Testis (tissue), 3 donors: ENCODE results near the gene MAST3. TPM values are rescaled to one million over a fixed set of nuclear protein-coding genes. Genes with fewer than 3 reads are reported as not detected.

Experiments
- DNase-seq: peaks from one replicate; pipeline ENCODE4 v3.0.0-alpha.2; 2019
- H3K27ac ChIP-seq, 2 donors: fragments of 200-600 bp; sonication (generic); one replicate each; pipeline ENCODE4 v1.5.1; 2019
- H3K27me3 ChIP-seq: fragments of 200-600 bp; sonication (generic); one replicate; pipeline ENCODE4 v1.5.1; 2019
- H3K36me3 ChIP-seq: fragments of 200-600 bp; sonication (generic); one replicate; pipeline ENCODE4 v1.5.1; 2017; ENCODE audit warnings: low read depth; ENCODE audit errors: missing control alignments
- H3K4me1 ChIP-seq: fragments of 200-600 bp; sonication (generic); one replicate; pipeline ENCODE4 v1.5.1; 2019
- H3K4me3 ChIP-seq, 2 donors: fragments of 200-600 bp; sonication (generic); one replicate each; pipeline ENCODE4 v1.5.1; 2017 to 2019
- H3K9me3 ChIP-seq: fragments of 200-600 bp; sonication (generic); one replicate; pipeline ENCODE4 v1.5.1; 2017
- CTCF ChIP-seq, 3 experiments: fragments of 450-650 bp in 2 of 3; fragments of 200-600 bp in 1 of 3; sonication (generic) in 1 of 3; IDR thresholded peaks; one replicate each; pipeline ENCODE4 v1.5.1; 2016 to 2019; ENCODE audit warnings: antibody characterized with exemption in 3 of 3, mild to moderate bottlenecking in 2 of 3, moderate library complexity in 1 of 3
- POLR2A ChIP-seq: fragments of 450-650 bp; IDR thresholded peaks from one replicate; pipeline ENCODE4 v1.6.1; 2017; ENCODE audit warnings: antibody characterized with exemption, mild to moderate bottlenecking, moderate library complexity
- WGBS, 2 donors: methylation state at CpG; one replicate each; pipeline ENCODE4 v1.1.5; 2018; 5-methylcytosine and 5-hydroxymethylcytosine counted together
- intact Hi-C: fragments of 100-400 bp; cut with DNase I; formaldehyde crosslinking; loops from one replicate; pipeline ENCODE4 v1.15.1; 2023; ENCODE audit warnings: low total_unique reads
- polyA plus RNA-seq: library from polyadenylated mRNA; stranded (reverse); fragments of 350-450 nt; fragmentation: Illumina TruSeq; extraction: RNeasy Lipid Tissue Mini Kit (QIAGEN cat#74804); gene quantifications from one replicate; pipeline ENCODE4 v1.2.3, GENCODE V29; 2014; ENCODE audit warnings: low read depth, low replicate concordance; ENCODE audit not compliant: insufficient read depth
- total RNA-seq, 2 donors: library from RNA; depleted of rRNA; stranded (reverse); fragments of >200 nt; gene quantifications; one replicate each; pipeline ENCODE4 v1.2.3, GENCODE V29; 2016

Gene MAST3
- total and polyA plus RNA-seq, 3 donors from 2014 or later: 5.0 to 11.2 (median 9.7) TPM

DNA sequence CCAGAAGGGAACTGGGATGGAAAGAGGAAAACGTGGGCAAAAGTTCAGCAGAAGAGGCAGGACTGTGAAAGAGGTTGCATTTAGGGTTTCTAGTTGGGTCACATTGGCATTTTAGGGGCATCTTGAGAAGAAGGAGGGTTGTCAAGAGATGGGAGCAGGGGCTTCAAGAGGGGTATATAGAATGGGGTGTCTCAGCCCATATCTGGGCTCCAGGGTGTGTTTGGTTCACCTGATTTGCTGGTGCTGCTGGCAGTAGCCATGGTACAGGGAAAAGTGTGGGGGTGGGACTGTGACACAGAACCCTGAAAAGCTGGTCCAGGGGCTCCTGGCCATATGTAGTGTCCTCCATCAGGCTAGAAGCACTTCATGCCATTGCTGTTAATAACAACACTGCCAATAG lies 22.5 kb downstream of the MAST3 start:
- intact Hi-C loops: no loop called here
- Histone ChIP-seq H3K4me3 (no peak overlapping the region), H3K4me1 (peaks cover 21% of the 10 kb centered on the region), H3K36me3 (no peaks in the 10 kb centered on the region), H3K27me3 (no peaks in the 10 kb centered on the region), H3K27ac (no peak overlapping the region), H3K9me3 (no peaks in the 10 kb centered on the region)
- WGBS, 2 donors: 55 to 64% methylated on average over 1 of the region's 1 CpG
- DNase-seq: no peak
- no peak for TF ChIP-seq POLR2A
- TF ChIP-seq CTCF (IDR thresholded peaks at IDR 0.05): no peak

DNA sequence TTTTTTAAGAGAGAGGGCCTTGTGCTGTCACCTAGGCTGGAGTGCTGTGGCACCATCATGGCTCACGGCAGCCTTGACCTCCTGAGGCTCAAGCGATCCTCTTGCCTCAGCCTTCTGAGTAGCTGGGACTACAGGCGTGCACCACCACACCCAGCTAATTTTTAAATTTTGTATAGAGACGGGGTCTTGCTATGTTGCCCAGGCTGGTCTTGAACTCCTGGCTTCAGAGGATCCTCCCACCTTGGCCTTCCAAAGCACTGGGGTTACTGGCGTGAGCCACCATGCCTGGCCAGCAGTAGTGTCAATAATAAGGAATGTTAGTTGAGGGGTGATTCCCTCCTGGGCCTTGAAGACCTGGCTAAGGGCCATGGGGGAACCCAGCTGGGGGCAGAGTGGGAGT lies 23.6 kb downstream of the MAST3 start:
- 96 to 100% methylated on average over 5 of the region's 5 CpGs for WGBS, 2 donors
- DNase-seq: no peak
- Histone ChIP-seq H3K27me3 (no peaks in the 10 kb centered on the region), H3K4me3 (no peak overlapping the region), H3K36me3 (no peaks in the 10 kb centered on the region), H3K4me1 (peaks cover 21% of the 10 kb centered on the region), H3K9me3 (no peaks in the 10 kb centered on the region), H3K27ac (no peak overlapping the region)
- TF ChIP-seq POLR2A (no peak), CTCF (IDR thresholded peaks at IDR 0.05) (no peak)
- intact Hi-C loops: no loop called here

- DNase-seq: no peak
- H3K27me3 ChIP-seq: no peaks in the 10 kb centered on the region
- H3K27ac ChIP-seq: no peak overlapping the region
- WGBS, 2 donors: 89 to 91% methylated on average over 6 to 7 of the region's 7 CpGs
- no peak overlapping the region for H3K4me3 ChIP-seq
- intact Hi-C loops: no loop called here
- peaks cover 15% of the 10 kb centered on the region for H3K4me1 ChIP-seq
- TF ChIP-seq CTCF (IDR thresholded peaks at IDR 0.05) (no peak), POLR2A (no peak)
- no peaks in the 10 kb centered on the region for H3K36me3 ChIP-seq
- H3K9me3 ChIP-seq: no peaks in the 10 kb centered on the region
Observed at GRCh38 chr19:18122424-18122823, 24.8 kb downstream of the MAST3 start.

DNA sequence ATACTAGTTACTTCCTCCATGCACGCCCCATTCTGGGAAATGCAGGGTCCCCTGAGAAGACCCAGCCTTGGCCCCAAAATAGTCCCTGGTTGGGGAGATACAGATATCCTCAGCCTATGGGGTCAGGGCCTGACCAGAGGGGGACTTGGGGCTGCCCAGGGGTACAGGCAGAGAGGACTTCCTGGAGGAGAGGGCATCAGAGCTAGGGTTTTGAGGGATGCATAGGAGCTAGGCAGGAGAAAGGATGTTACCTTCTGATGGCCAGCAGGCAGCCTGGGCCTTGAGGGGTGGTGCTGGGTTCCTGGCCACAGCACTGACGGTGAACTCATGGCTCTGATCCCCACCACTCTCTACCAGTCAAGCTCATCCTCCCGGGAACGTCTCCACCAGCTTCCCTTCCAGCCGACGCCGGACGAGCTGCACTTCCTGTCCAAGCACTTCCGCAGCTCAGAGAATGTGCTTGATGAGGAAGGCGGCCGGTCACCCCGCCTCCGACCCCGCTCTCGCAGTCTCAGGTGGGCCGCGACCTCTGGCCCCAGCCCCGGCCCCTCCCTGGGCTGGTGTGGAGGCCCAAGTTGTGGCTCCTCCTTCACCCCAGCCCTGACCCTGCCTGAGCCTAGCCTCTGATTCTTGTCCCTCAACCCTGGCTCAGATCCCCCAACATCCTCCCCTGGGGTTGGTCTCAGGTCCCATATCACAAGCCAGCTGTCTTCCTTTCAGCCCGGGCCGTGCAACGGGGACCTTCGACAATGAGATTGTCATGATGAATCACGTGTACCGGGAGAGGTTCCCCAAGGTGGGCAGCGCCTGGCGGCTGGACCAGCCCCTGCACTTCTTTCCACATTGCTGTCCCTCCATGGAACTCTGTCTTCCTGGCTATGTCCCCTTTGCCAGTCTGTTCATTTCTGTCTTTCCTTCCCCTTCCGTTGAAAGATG lies 25.6 kb downstream of the MAST3 start:
- TF ChIP-seq POLR2A (no peak), CTCF (IDR thresholded peaks at IDR 0.05) (no peak)
- H3K36me3 ChIP-seq: no peaks in the 10 kb centered on the region
- H3K27ac ChIP-seq: no peak overlapping the region
- intact Hi-C loops: no loop called here
- WGBS, 2 donors: 85 to 87% methylated on average over 16 to 27 of the region's 27 CpGs
- H3K9me3 ChIP-seq: no peaks in the 10 kb centered on the region
- peaks cover 13% of the 10 kb centered on the region for H3K4me1 ChIP-seq
- H3K4me3 ChIP-seq: no peak overlapping the region
- no peaks in the 10 kb centered on the region for H3K27me3 ChIP-seq
- no peak for DNase-seq

- TF ChIP-seq POLR2A (no peak), CTCF (IDR thresholded peaks at IDR 0.05) (no peak)
- WGBS, 2 donors: 91 to 92% methylated on average over 25 to 26 of the region's 26 CpGs
- intact Hi-C loops: no loop called here
- Histone ChIP-seq H3K9me3 (no peaks in the 10 kb centered on the region), H3K4me3 (no peak overlapping the region), H3K27ac (no peak overlapping the region), H3K36me3 (no peaks in the 10 kb centered on the region), H3K4me1 (peaks cover 6% of the 10 kb centered on the region), H3K27me3 (no peaks in the 10 kb centered on the region)
- DNase-seq: no peak
Observed at GRCh38 chr19:18123819-18124218, 26.2 kb downstream of the MAST3 start.
